ENCODE measurements around the gene CEMP1.
"Not testable (repeated sequence)": the region's sequence is repeated elsewhere in the genome, so short reads cannot be mapped to it uniquely, and the experiment has no call there.

CEMP1 gene

GRCh38 chr16:2539845-2540458, 8.7 kb upstream of the CEMP1 start:
- not testable (repeated sequence) for H3K9me3 ChIP-seq (ENCODE audit: control insufficient read depth, low read length); H3K36me3 ChIP-seq (ENCODE audit: control insufficient read depth, insufficient read depth, low read length); H3K4me2 ChIP-seq (ENCODE audit: low read length); H3K4me1 ChIP-seq; H3K27ac ChIP-seq; H3K4me3 ChIP-seq (ENCODE audit: low read depth, low read length); H3K9ac ChIP-seq; H3K27me3 ChIP-seq (ENCODE audit: control insufficient read depth, insufficient read depth, low read length); H2AFZ ChIP-seq
- peak; percentile 21 for TF ChIP-seq CTCF (IDR thresholded peaks at IDR 0.05)
- H3K79me2 ChIP-seq = peaks cover 31% of the 10 kb centered on the region

GRCh38 chr16:2539192-2539844, 8.1 kb upstream of the CEMP1 start:
- not testable (repeated sequence) for H3K27me3 ChIP-seq (ENCODE audit: control insufficient read depth, insufficient read depth, low read length); H2AFZ ChIP-seq; H3K36me3 ChIP-seq (ENCODE audit: control insufficient read depth, insufficient read depth, low read length); H3K27ac ChIP-seq; H3K9ac ChIP-seq; H3K4me1 ChIP-seq; H3K9me3 ChIP-seq (ENCODE audit: control insufficient read depth, low read length); H3K4me2 ChIP-seq (ENCODE audit: low read length); H3K4me3 ChIP-seq (ENCODE audit: low read depth, low read length)
- H3K79me2 ChIP-seq = peaks cover 31% of the 10 kb centered on the region

DNA sequence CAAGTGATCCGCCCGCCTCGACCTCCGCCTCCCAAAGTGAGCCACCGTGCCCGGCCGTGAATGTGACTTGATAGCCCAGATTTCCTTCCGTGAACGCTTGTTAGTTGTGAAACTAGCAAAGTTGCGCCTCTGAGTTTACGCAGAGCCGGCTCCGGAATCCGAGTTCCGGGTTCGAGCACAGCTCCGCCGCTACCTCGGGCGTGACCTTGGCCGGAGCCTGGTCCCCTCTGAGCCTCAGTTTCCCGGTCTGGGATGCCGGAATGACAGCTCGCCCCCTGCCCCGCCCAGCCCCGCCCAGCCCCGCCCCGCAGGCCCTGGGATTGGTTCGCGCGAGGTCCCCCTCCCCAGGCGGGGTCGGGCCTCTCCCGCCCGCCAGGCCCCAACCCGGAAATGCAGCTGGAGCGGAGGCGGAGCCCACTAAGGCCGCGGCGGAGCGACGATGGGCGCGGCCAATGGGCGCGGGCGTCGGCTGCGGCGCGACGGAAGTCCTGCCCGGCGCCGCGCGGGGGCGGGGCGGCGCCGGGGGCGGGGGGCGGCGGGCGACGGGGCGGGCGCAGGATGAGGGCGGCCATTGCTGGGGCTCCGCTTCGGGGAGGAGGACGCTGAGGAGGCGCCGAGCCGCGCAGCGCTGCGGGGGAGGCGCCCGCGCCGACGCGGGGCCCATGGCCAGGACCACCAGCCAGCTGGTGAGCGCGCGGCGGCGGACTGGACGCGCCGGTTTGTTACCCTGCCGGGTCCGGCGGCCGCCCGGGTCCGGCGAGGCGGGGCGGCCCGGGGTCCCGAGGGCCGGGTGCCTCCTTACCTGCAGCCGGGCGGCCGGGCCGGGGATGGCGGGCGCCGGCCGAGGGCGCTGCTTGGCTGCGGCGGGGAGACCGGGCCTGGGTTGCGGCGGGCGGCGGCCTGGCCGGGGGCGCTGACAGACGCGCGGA, 6.5 kb upstream of the CEMP1 start, which contains the start of gene PDPK1:
PDPK1 (plus strand) TSS at position 571 of the 929 bp plus-strand sequence; CDS start at position 663, 92 bp downstream.
- no peaks in the 10 kb centered on the region for H3K9me3 ChIP-seq (ENCODE audit: control insufficient read depth, low read length)
- peak within 1 kb of the TSS; percentile 71 for H3K4me3 ChIP-seq (ENCODE audit: low read depth, low read length)
- peaks cover 9% of the 10 kb centered on the region for H3K4me1 ChIP-seq
- no peaks in the 10 kb centered on the region for H3K27me3 ChIP-seq (ENCODE audit: control insufficient read depth, insufficient read depth, low read length)
- no peak within 1 kb of the TSS for H3K9ac ChIP-seq
- peak within 1 kb of the TSS; percentile 54 for H3K27ac ChIP-seq
- H3K79me2 ChIP-seq = peaks cover 29% of the 10 kb centered on the region
- peak within 1 kb of the TSS; percentile 80 for H3K4me2 ChIP-seq (ENCODE audit: low read length)
- no peak for TF ChIP-seq CTCF (IDR thresholded peaks at IDR 0.05)
- H2AFZ ChIP-seq = peak within 1 kb of the TSS; percentile 69
- no peaks in the 10 kb centered on the region for H3K36me3 ChIP-seq (ENCODE audit: control insufficient read depth, insufficient read depth, low read length)

GRCh38 chr16:2535625-2536013, 4.4 kb upstream of the CEMP1 start:
- H3K4me1 ChIP-seq = peaks cover 12% of the 10 kb centered on the region

DNA sequence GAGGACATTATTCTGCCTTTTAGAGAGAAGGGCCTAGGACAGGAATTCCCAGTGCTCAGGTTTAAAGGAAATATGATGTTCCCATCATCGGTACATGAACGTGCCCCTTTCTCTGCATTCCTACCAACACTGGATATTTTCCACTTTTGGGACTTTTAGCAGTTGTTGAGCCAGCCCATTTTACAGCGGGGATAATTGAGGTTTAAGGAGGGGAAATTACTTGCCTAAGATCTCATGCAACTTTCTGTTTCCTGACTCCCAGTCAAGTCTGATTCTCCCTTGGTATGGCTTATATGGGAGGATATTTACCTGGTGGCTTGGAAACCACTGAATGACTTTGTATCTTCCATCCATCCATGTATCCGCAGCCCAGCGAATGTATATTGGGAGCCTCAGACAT, 3.1 kb upstream of the CEMP1 start:
- not testable (repeated sequence) for H3K9me3 ChIP-seq (ENCODE audit: control insufficient read depth, low read length); H3K9ac ChIP-seq; H3K4me3 ChIP-seq (ENCODE audit: low read depth, low read length); H2AFZ ChIP-seq; H3K4me2 ChIP-seq (ENCODE audit: low read length); H3K27me3 ChIP-seq (ENCODE audit: control insufficient read depth, insufficient read depth, low read length); H3K36me3 ChIP-seq (ENCODE audit: control insufficient read depth, insufficient read depth, low read length); H3K79me2 ChIP-seq; H3K27ac ChIP-seq; H3K4me1 ChIP-seq

More at GRCh38 chr16:2535625-2536013, 4.4 kb upstream of the CEMP1 start:
- peaks cover 21% of the 10 kb centered on the region for H3K79me2 ChIP-seq
- H3K27me3 ChIP-seq (ENCODE audit: control insufficient read depth, insufficient read depth, low read length) = no peaks in the 10 kb centered on the region
- no peak overlapping the region for H3K9ac ChIP-seq
- no peak overlapping the region for H2AFZ ChIP-seq
- no peaks in the 10 kb centered on the region for H3K9me3 ChIP-seq (ENCODE audit: control insufficient read depth, low read length)
- no peak overlapping the region for H3K27ac ChIP-seq
- no peak overlapping the region for H3K4me3 ChIP-seq (ENCODE audit: low read depth, low read length)
- no peaks in the 10 kb centered on the region for H3K36me3 ChIP-seq (ENCODE audit: control insufficient read depth, insufficient read depth, low read length)
- TF ChIP-seq CTCF (IDR thresholded peaks at IDR 0.05) = no peak
- no peak overlapping the region for H3K4me2 ChIP-seq (ENCODE audit: low read length)

All from parathyroid adenoma (tissue), 2 donors.